Right lung (tissue), 5 donors: ENCODE results near the gene LDLRAD4. TPM values are rescaled to one million over a fixed set of nuclear protein-coding genes. Genes with fewer than 3 reads are reported as not detected.
"Not testable (repeated sequence)": the region's sequence is repeated elsewhere in the genome, so short reads cannot be mapped to it uniquely, and the experiment has no call there.

ENCODE experiments used
- DNase-seq, 2 donors: peaks; one replicate each; pipeline ENCODE4 v3.0.0-alpha.2; 2013
- polyA plus RNA-seq, 5 donors: library from polyadenylated mRNA; unstranded; fragments of 120-200 nt; gene quantifications; one replicate each; pipeline versions ENCODE4 v1.2.1 to v1.2.3, GENCODE V29; 2013; ENCODE audit warnings: inconsistent platforms in 1 of 5, low replicate concordance in 1 of 5; ENCODE audit not compliant: insufficient read length in 5 of 5, insufficient read depth in 1 of 5

Gene LDLRAD4
- polyA plus RNA-seq, 5 donors, result 14.2 to 18.6 (median 15.1) TPM

GRCh38 chr18:13589316-13589715 lies 370.8 kb downstream of the LDLRAD4 start:
- DNase-seq, result no peak

- DNase-seq, result no peak
Observed at GRCh38 chr18:13589943-13590342, 371.4 kb downstream of the LDLRAD4 start.

- DNase-seq, result no peak
Observed at GRCh38 chr18:13592246-13592645, 373.7 kb downstream of the LDLRAD4 start.

GRCh38 chr18:13594551-13594950 lies 376.0 kb downstream of the LDLRAD4 start:
- DNase-seq, result no peak

DNA sequence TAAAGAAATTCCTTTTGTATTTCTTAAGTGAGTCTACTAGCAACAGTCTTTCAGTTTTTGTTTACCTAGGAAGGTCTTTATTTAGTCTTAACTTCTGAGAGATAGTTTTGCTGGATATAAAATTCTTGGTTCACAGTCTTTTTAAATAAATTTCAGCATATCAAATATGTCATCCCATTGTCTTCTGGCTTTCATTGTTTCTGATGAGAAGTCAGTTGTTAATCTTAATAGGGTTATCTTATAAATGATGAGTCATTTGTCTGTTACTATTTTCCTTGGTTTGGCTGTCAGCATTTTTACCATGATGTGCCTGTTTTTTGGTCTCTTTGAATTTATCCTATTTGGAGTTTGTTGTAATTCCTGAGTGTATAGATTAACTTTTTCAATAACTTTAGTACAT lies 378.5 kb downstream of the LDLRAD4 start:
- no peak for DNase-seq

DNA sequence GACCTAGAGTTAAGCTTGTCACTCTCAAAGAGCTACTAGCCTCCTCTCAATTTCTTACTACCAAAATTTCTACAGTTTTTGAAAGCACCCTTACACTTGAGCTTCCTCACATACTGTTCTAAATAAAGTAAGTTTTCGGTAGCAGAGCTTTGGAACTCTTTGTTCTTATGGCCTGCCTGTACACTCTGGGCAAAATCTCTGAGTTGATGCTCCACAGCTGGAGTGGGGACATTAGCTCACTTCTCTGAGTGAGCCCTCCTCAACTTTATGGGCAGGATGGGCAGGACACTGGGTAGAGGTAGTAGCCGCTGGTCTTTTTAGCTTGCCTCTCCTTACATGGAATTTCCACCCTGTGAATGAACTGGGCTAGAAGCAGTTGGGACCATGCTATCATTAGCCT lies 380.0 kb downstream of the LDLRAD4 start:
- no peak for DNase-seq

GRCh38 chr18:13599031-13599430 lies 380.5 kb downstream of the LDLRAD4 start:
- DNase-seq, result no peak

DNA sequence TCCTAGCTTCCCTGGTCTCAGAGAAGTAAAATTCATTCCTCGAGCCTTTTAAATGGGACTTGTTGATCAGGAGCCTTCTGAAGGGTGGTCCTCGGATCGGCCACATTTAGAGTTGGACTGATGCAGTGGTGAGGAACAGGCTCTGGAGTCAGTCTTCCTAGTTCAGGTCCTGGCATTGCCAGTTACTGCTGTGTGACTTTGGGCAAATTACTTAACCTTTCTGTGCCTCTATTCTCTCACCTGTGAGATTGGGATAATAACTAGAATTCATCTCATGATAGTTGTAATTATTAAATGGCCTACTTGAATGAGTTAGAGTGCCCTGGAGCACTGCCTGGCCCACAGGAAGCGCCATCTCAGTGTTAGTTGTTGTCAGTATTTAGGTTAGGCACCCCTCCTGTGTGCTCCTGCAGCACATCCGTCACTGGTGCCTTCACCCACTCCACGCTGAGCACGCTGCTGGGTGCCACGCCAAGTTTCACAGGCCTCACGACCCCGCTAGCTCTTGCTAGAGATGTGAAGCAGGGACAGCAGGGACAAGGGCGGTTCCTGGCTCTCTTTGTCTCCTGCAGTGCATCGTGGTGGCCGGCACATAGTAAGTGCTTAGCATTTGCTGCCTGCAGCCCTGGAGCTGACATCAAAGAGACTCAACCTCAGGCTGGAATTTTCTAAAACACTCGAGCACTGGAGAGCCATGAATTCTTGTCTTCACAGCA lies 384.9 kb downstream of the LDLRAD4 start:
- no peak for DNase-seq

DNA sequence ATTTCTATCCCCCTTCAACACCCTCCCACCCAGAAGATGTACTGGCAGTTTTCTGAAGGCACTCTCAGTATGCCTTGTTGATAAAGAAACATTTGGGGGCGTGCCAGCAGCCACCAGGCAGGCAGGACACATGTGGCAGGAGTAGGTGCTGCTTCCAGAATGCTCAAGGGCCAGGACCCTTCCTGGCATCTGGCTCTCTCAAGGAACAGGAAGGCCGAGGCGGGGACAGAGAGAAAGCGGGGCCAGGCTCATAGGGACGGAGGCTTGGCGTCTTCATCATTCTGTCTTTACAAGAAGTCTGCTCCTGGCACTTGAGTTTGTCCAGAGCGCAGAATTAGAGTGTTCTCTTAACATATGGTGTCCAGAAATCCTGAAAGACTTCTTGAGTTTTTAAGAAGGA lies 386.2 kb downstream of the LDLRAD4 start:
- no peak for DNase-seq

DNA sequence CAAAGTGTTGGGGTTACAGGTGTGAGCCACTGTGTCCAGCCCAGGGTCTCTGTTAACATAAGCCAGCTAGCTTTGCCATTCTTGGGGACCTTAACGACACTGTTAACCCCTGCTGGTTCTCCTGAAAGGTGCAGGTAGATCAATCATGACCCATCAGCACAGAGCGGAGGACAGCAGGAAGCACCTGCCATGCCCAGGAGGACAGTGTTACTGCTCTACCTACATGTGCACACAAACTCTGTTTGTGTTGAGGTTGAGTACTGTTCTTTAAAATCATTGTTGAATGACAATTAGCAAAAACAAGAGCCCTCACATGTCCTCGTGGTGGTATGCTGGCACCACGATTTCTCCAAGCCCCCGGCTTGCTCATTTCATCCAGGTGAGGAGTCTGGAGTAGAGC lies 386.9 kb downstream of the LDLRAD4 start:
- DNase-seq, result no peak

DNA sequence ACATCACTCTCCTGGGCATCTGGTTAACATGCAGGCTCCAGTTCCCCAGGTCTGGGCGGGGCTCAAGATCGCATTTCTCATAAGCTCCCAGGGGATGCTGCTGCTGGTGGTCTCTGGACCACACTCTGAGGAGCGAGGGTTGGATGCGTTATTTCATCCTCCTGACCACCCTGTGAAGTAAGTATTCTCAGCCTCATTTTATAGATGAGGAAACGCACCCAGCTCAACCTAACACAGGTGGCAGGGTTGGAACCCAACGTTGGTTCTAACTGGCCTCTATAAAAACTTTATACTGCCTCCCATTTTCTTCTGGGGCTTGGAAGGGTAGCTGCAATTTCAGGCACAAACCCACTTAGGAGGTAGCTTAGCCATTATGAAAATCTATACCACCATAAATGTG lies 387.3 kb downstream of the LDLRAD4 start:
- DNase-seq, result no peak

DNA sequence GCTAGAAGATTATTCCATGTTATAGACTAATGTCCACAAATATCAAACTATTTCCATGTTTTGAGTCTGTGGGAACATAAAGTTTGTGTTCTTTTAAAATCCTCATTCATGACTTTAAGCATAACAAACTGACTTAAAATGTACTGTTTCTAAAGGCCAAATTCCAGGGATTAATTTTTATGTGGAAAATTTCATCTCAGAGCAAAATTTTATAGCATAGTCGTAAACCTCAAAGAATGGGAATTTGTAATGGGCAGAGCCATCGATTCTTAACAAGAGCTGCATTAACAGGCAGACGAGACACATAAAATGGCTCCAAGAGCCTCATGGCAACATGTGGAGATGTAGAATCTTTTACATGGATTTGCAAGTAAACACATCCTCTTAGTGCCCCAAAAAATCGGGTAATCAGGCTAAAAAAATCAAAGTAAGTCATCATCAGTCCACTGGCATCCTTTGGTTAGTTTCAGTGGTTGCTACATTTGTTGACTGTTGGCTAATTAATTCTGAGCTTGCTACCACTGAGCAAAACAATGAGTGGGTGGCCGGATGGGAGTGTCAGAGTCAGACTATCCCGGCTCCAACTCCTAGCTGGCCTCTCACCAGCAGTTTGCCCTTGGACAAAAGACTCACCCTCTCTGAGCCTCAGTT lies 388.2 kb downstream of the LDLRAD4 start:
- DNase-seq, result no peak

GRCh38 chr18:13608024-13608562 lies 389.5 kb downstream of the LDLRAD4 start:
- not testable (repeated sequence) for DNase-seq

DNA sequence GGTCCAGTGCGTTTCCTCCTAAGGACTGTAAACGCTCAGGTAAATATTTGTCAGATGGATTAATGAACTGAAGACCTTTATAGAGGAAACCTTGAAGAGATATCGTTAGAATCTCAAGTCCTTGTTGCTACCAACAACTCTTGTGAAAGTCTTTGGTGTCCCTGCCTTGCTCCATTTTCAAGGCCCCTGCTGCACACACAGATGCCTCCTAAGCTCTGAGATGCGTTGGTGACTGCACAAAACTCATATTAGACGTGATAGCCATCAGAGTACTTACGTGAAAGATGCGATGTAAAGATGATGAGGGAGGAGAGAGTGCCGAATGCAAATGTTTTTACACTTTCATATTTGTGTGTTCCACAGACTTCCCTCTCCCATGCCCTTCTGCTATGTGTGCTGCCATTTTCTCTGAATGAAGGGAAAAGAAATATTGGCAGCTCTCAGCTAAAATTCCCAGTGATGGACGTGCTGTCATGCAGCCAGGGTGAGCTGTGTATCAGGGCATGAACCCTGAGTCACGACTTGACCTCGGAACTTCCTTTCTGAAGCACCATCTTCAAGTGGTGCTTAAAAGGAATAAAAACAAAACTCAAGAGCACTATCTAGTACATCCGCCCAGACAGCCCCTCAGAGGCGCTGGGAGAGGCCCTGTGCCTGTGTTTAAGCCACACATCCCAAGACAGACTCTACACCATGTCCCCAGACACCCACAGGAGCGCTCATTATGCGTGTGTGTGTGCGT lies 390.4 kb downstream of the LDLRAD4 start:
- no peak for DNase-seq

DNA sequence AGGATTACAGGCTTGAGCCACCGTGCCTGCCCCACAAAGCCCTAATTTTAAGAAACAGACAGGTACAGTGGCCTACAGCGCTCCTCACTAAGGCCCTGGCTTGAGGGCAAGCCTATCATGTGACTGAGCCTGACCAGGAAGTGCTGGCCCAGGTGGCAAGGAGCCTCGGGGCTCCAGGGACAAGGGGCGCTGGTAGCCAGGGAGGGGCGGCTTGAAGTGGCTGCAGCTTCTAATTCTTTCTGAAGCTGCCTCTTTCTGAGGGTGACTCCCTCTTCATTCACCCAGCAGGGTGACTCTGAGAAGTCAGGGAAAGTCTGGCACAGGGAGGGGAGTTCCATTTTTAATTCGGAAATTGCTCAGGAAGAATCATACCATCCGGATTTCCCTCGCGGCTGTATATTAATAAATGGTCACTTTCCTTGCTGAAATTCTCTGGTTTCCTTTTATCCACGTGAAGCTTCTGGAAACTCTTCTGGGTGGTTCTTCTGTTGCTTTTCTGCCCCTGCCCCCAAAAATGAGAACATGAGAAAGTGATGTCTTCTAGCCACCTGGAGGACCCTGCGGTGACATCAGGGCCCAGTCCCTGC lies 392.1 kb downstream of the LDLRAD4 start:
- DNase-seq, result no peak

DNA sequence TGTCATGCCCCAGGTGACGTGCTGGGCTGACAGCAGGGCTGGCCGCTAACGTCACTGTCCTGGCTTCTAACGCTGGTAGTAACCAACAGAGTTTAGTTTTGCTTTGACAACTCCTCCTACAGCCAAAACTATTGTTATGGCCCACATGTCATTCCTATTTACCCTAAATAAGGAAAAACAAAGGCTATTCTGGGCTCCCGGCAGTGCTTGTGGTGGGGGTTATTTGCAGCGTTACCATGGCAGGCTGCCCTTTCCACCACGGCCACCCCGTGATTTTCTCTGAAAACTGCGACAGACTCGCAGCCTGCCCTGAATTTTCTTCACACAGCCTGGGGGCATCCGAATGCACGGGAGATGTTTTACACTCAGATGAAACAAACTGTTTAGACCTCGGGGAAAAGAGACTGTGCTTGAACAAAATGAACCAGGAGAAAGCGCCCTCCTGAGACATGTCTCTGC lies 392.6 kb downstream of the LDLRAD4 start:
- DNase-seq, result peak; percentile 51 to 69

DNA sequence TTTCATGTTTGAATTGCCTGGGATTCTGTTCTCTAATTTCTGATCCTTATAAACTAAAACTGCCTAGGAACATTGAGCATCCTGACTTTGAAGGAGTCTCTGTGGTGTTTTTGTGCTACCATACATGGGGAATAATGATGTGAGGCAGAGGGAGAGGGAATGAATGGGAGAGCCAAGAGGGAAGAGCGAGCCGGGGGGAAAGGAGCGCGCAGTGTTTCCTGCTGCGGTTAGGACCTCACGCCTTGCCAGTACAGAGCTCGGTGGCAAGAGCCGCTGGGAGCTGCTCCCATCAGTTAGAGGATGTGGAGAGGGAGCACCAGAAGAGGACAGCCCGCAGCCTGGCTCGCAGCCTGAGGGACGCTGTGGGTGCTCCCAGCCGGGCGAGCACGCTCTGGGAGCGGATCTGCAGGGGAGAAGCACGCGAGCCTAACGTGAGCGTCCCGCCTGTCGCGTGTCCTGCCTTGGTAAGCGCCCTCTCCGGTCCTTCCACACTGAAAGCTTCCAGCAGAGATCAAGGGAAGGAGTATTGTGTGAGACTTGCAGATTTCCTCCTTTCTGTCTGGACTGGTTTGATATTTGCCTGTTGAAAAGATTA lies 393.1 kb downstream of the LDLRAD4 start:
- peak; percentile 49 to 55 for DNase-seq

GRCh38 chr18:13612196-13612997 lies 393.8 kb downstream of the LDLRAD4 start:
- peak in 1 of 2 donors; percentile 19 for DNase-seq

- DNase-seq, result no peak
Observed at GRCh38 chr18:13613099-13613498, 394.5 kb downstream of the LDLRAD4 start.

DNA sequence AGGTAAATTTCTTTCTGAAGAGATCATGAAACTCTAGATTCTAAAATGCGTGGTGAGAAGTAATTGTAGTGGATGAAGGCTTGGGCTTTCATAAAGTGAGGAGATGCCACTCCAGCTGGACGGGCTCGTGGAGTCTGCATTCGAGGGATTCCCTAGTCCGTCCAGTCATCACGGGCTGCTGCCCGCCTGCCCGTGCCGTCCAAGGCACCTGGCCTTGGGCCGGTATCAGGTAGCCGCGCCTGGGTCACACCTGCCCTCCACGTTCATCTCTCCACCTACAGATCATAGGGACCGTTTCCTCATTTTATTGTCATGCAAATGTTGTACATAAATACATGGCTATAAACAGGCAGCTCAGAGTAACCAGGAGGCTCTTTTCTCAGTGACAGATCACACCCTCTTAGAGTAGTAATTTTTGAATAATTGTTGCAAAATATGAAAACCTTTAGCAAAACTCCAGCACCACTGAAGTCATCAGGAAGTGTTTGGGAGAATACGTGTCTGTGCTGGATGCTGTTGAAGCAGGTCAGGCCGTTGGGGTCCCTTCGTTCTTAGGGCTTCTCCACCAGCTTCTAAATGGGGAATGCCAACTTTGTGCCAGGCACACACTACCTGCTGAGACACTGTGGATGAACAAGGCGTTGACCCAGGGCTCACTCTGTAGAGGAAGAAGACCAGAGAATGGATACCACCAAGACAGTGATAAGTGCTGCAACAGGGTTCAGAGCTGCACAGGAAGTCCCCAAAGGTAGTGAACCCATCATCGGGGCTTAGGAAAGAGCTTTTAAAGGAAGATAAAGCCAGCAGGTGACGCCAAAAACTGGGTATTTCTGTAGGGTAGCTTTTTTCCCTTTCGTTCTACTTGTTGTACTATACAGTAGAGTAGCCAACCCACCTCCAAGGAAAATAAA lies 395.3 kb downstream of the LDLRAD4 start:
- DNase-seq, result no peak
